ENCODE data around the gene ARCN1.
"Not testable (repeated sequence)": the region's sequence is repeated elsewhere in the genome, so short reads cannot be mapped to it uniquely, and the experiment has no call there.

ARCN1 gene

DNA sequence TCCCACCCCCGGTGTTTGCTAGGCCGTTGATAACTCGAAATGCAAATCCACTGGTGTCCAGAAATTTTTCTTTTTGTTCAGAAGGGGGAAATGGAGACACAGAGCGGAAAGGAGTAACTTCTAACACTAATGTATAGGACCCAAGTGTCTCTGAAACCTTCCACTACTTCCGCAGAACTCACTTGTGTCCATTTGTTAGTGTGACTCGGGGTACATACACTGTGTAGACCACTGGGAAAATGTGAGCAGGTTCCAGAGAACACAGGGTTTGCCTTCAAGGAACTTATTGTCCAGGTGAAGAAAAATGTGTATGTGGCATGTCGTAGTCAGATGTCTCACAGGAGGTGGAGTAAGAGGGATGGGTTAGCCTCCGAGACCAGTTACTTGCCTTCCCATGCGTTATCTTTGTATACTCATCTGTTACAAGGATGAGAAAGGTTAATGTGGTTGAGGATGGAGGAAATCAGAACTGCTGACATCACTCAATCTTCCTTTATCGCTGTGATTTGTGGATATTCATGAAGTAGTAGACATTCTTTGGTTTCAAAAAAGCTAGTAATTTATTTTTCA is 857 bp downstream of the ARCN1 start:
- peaks cover 3% of the 10 kb centered on the region for H3K4me1 ChIP-seq
- no peaks in the 10 kb centered on the region for H3K36me3 ChIP-seq (ENCODE audit: control insufficient read depth, insufficient read depth, low read length)
- H2AFZ ChIP-seq = peak overlapping the region; percentile 98
- peak overlapping the region; percentile 52 for H3K4me2 ChIP-seq (ENCODE audit: low read length)
- TF ChIP-seq CTCF (IDR thresholded peaks at IDR 0.05) = no peak
- peak overlapping the region; percentile 96 for H3K27ac ChIP-seq
- no peaks in the 10 kb centered on the region for H3K9me3 ChIP-seq (ENCODE audit: control insufficient read depth, low read length)
- H3K4me3 ChIP-seq (ENCODE audit: low read depth, low read length) = peak overlapping the region; percentile 97
- H3K27me3 ChIP-seq (ENCODE audit: control insufficient read depth, insufficient read depth, low read length) = no peaks in the 10 kb centered on the region
- peak overlapping the region; percentile 84 for H3K9ac ChIP-seq
- peaks cover 31% of the 10 kb centered on the region for H3K79me2 ChIP-seq

DNA sequence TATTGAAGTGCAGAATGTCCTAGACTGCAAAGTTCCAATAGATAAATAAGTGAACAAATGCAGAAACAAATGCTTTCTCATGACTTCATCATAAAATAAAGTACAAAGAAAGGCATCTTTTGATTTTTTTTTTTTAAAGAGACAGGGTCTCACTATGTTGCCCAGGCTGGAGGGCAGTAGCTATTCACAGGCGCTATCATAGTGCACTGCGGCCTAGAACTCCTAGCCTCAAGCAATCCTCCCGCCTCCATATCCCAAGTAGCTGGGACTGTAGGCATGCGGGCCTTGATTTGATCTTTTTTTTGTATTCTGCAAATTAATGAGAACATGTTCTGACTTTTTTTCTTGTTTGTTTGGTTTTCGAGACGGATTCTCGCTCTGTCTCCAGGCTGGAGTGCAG is 2.4 kb downstream of the ARCN1 start:
- Histone ChIP-seq H3K27me3 (ENCODE audit: control insufficient read depth, insufficient read depth, low read length) (no peaks in the 10 kb centered on the region), H3K9me3 (ENCODE audit: control insufficient read depth, low read length) (no peaks in the 10 kb centered on the region), H2AFZ (no peak overlapping the region), H3K4me2 (ENCODE audit: low read length) (no peak overlapping the region), H3K79me2 (peaks cover 31% of the 10 kb centered on the region), H3K9ac (no peak overlapping the region), H3K4me3 (ENCODE audit: low read depth, low read length) (no peak overlapping the region), H3K27ac (no peak overlapping the region), H3K36me3 (ENCODE audit: control insufficient read depth, insufficient read depth, low read length) (no peaks in the 10 kb centered on the region), H3K4me1 (peaks cover 3% of the 10 kb centered on the region)
- no peak for TF ChIP-seq CTCF (IDR thresholded peaks at IDR 0.05)

- H3K4me1 ChIP-seq, H3K27ac ChIP-seq: not testable (repeated sequence)
Measured at GRCh38 chr11:118577995-118578394, 5.8 kb downstream of the ARCN1 start.

GRCh38 chr11:118581057-118581456 is 8.8 kb downstream of the ARCN1 start:
- H3K4me1 ChIP-seq = no peaks in the 10 kb centered on the region
- H3K27ac ChIP-seq = no peak overlapping the region
- H3K9ac ChIP-seq = no peak overlapping the region
- TF ChIP-seq CTCF (IDR thresholded peaks at IDR 0.05) = no peak
- no peak overlapping the region for H3K4me3 ChIP-seq (ENCODE audit: low read depth, low read length)
- H3K4me2 ChIP-seq (ENCODE audit: low read length) = no peak overlapping the region
- H3K9me3 ChIP-seq (ENCODE audit: control insufficient read depth, low read length) = no peaks in the 10 kb centered on the region
- no peaks in the 10 kb centered on the region for H3K27me3 ChIP-seq (ENCODE audit: control insufficient read depth, insufficient read depth, low read length)
- H3K36me3 ChIP-seq (ENCODE audit: control insufficient read depth, insufficient read depth, low read length) = no peaks in the 10 kb centered on the region
- H2AFZ ChIP-seq = no peak overlapping the region
- H3K79me2 ChIP-seq = peaks cover 16% of the 10 kb centered on the region

More at GRCh38 chr11:118577995-118578394, 5.8 kb downstream of the ARCN1 start:
- H3K4me2 ChIP-seq (ENCODE audit: low read length); H3K36me3 ChIP-seq (ENCODE audit: control insufficient read depth, insufficient read depth, low read length); H3K4me3 ChIP-seq (ENCODE audit: low read depth, low read length); H2AFZ ChIP-seq; H3K9me3 ChIP-seq (ENCODE audit: control insufficient read depth, low read length); H3K27me3 ChIP-seq (ENCODE audit: control insufficient read depth, insufficient read depth, low read length); H3K9ac ChIP-seq: not testable (repeated sequence)
- peaks cover 32% of the 10 kb centered on the region for H3K79me2 ChIP-seq

DNA sequence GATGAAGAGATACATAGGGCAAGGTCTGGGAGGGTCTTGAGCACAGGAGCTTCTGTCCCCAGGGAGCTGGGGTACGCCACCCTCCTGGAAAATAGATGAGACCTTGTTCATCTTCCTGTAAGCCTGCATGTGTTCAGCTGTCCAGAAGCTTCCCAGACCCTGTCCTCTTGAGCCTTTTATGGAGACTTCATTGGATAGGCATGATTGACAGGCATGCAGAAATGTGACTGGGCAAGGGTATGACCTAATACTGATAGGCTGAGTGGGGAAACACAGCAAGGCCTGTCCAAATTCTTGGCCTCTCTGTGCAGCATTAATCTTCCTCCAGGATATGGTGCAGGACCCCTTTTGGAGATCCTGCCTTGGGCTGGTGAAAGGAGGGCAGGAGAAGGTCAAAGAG is 15.7 kb downstream of the ARCN1 start:
- no peaks in the 10 kb centered on the region for H3K79me2 ChIP-seq
- H3K4me1 ChIP-seq = no peaks in the 10 kb centered on the region
- H3K27ac ChIP-seq = no peak overlapping the region
- H2AFZ ChIP-seq = no peak overlapping the region
- H3K4me3 ChIP-seq (ENCODE audit: low read depth, low read length) = no peak overlapping the region
- TF ChIP-seq CTCF (IDR thresholded peaks at IDR 0.05) = no peak
- H3K9me3 ChIP-seq (ENCODE audit: control insufficient read depth, low read length) = no peaks in the 10 kb centered on the region
- H3K9ac ChIP-seq = no peak overlapping the region
- no peak overlapping the region for H3K4me2 ChIP-seq (ENCODE audit: low read length)
- H3K36me3 ChIP-seq (ENCODE audit: control insufficient read depth, insufficient read depth, low read length) = no peaks in the 10 kb centered on the region
- H3K27me3 ChIP-seq (ENCODE audit: control insufficient read depth, insufficient read depth, low read length) = no peaks in the 10 kb centered on the region
